HCT116 (cell line): ENCODE results near the gene SCN1B. TPM values are rescaled to one million over a fixed set of nuclear protein-coding genes. Genes with fewer than 3 reads are reported as not detected.

Experiments
- ATAC-seq: fragments of 200-7000 bp; cut with Tn5 transposase; 2 replicates; pipeline ENCODE4 v1.9.1; 2020; ENCODE audit warnings: mild to moderate bottlenecking, moderate library complexity
- BruUV-seq: library from RNA; stranded (reverse); fragments of 400-500 nt; replicated peaks from 2 replicates; lab custom pipeline; 2021; lab: Mats Ljungman, UMichigan
- CTCF ChIA-PET: fragments of 300-600 bp; sonication (Branson Sonifier 250); formaldehyde crosslinking; loops from one replicate; lab custom pipeline; 2021; ENCODE audit warnings: antibody characterized with exemption; lab: Charles Lee
- POLR2A ChIA-PET: fragments of 300-600, 350-600 bp; sonication (Branson Sonifier 250); formaldehyde crosslinking; loops from one replicate; lab custom pipeline; 2021; ENCODE audit warnings: antibody characterized with exemption; lab: Charles Lee
- RAD21 ChIA-PET, 2 experiments: fragments of 300-600 bp; sonication (Branson Sonifier 250); formaldehyde crosslinking; loops; one replicate each; lab custom pipeline; 2023; ENCODE audit warnings: low total read pairs in 2 of 2; ENCODE audit not compliant: uncharacterized antibody in 2 of 2, unreplicated experiment in 2 of 2, low non-redundant PET in 1 of 2; lab: Charles Lee
- DNase-seq: peaks from one replicate; pipeline ENCODE4 v3.0.0-alpha.2; 2010; ENCODE audit warnings: low read depth, low spot score
- H2AFZ ChIP-seq: fragments of 200-600 bp; shearing (Covaris generic), sonication (generic); 2 replicates; pipeline ENCODE4 v1.6.1; 2017; ENCODE audit warnings: low read depth, mixed run types, mixed read lengths, antibody characterized with exemption, low read length; ENCODE audit not compliant: poor library complexity, severe bottlenecking
- H3K27ac ChIP-seq: 2 replicates; pipeline ENCODE4 v1.5.1; 2012; ENCODE audit warnings: low read depth, low read length
- H3K27me3 ChIP-seq: fragments of 200-600 bp; sonication (generic); 2 replicates; pipeline ENCODE4 v1.6.1; 2016; ENCODE audit warnings: mixed run types, low read length, mixed read lengths; ENCODE audit not compliant: insufficient read depth
- H3K36me3 ChIP-seq, 2 experiments: fragments of 200-500 bp in 1 of 2; fragments of 200-600 bp in 1 of 2; sonication (Bioruptor generic) in 1 of 2; sonication (generic) in 1 of 2; 2 replicates each; pipeline versions ENCODE4 v1.5.1 to v1.6.1; 2014 to 2016; ENCODE audit warnings: low read length in 2 of 2, inconsistent platforms in 1 of 2, mixed read lengths in 1 of 2, mixed run types in 1 of 2; ENCODE audit not compliant: insufficient read depth in 2 of 2, control insufficient read depth in 1 of 2
- H3K4me1 ChIP-seq, 2 experiments: fragments of 200-600 bp in 1 of 2; sonication (generic) in 1 of 2; 2 replicates each; pipeline versions ENCODE4 v1.5.1 to v1.6.1; 2012 to 2017; ENCODE audit warnings: low read length in 2 of 2, inconsistent platforms in 1 of 2, mild to moderate bottlenecking in 1 of 2, mixed read lengths in 1 of 2, mixed run types in 1 of 2, moderate library complexity in 1 of 2; ENCODE audit not compliant: insufficient read depth in 2 of 2, control insufficient read depth in 1 of 2
- H3K4me2 ChIP-seq: fragments of 200-600 bp; sonication (generic); 2 replicates; pipeline ENCODE4 v1.6.1; 2017; ENCODE audit warnings: mixed run types, low read length, mixed read lengths
- H3K4me3 ChIP-seq, 2 experiments: fragments of 200-600 bp in 1 of 2; sonication (generic) in 1 of 2; replicated peaks in 1 of 2; 2 replicates each; pipeline ENCODE4 v1.5.1; 2011 to 2016; ENCODE audit warnings: low read length in 2 of 2, control low read depth in 1 of 2, low read depth in 1 of 2, mild to moderate bottlenecking in 1 of 2, mixed read lengths in 1 of 2, mixed run types in 1 of 2
- H3K79me2 ChIP-seq: fragments of 200-600 bp; sonication (generic); 2 replicates; pipeline ENCODE4 v1.6.1; 2017; ENCODE audit warnings: mild to moderate bottlenecking, mixed run types, low read length, moderate library complexity, mixed read lengths; ENCODE audit not compliant: insufficient read depth
- H3K9ac ChIP-seq: fragments of 200-600 bp; sonication (generic); 2 replicates; pipeline ENCODE4 v1.6.1; 2016; ENCODE audit warnings: low read length, mixed read lengths
- H3K9me2 ChIP-seq: fragments of 200-600 bp; sonication (generic), shearing (Covaris generic); 2 replicates; pipeline ENCODE4 v1.6.1; 2017; ENCODE audit warnings: mixed run types, mild to moderate bottlenecking, moderate library complexity; ENCODE audit not compliant: insufficient read depth
- H3K9me3 ChIP-seq, 2 experiments: fragments of 200-500 bp in 1 of 2; fragments of 200-600 bp in 1 of 2; sonication (Bioruptor generic) in 1 of 2; sonication (generic) in 1 of 2; 2 replicates each; pipeline ENCODE4 v1.6.1; 2014 to 2017; ENCODE audit warnings: low read length in 2 of 2, mixed read lengths in 2 of 2, inconsistent platforms in 1 of 2, low read depth in 1 of 2, mild to moderate bottlenecking in 1 of 2, mixed run types in 1 of 2, moderate library complexity in 1 of 2; ENCODE audit not compliant: control insufficient read depth in 1 of 2, insufficient read depth in 1 of 2
- H4K20me1 ChIP-seq: fragments of 200-600 bp; sonication (generic), shearing (Covaris generic); 2 replicates; pipeline ENCODE4 v1.6.1; 2017; ENCODE audit warnings: mixed run types, mild to moderate bottlenecking, moderate library complexity; ENCODE audit not compliant: insufficient read depth
- CBX3 ChIP-seq: IDR thresholded peaks from 2 replicates; pipeline ENCODE4 v1.6.1; 2012; ENCODE audit warnings: low read depth
- EGR1 ChIP-seq: IDR thresholded peaks from 2 replicates; pipeline ENCODE4 v1.6.1; 2012; ENCODE audit warnings: low read depth
- EZH2 ChIP-seq: fragments of 200-600 bp; sonication (generic); IDR thresholded peaks from 2 replicates; pipeline ENCODE4 v1.6.1; 2017; ENCODE audit warnings: antibody characterized with exemption, mixed run types
- EZH2phosphoT487 ChIP-seq: fragments of 200-600 bp; IDR thresholded peaks from 2 replicates; pipeline ENCODE4 v1.6.1; 2018; ENCODE audit warnings: antibody characterized with exemption, borderline replicate concordance
- SIN3A ChIP-seq: IDR thresholded peaks from 2 replicates; pipeline ENCODE4 v1.6.1; 2012; ENCODE audit warnings: low read depth
- SP1 ChIP-seq: IDR thresholded peaks from 2 replicates; pipeline ENCODE4 v1.6.1; 2012; ENCODE audit warnings: low read depth
- ZNF274 ChIP-seq: fragments of 200-500 bp; sonication (Bioruptor generic); IDR thresholded peaks from 2 replicates; pipeline ENCODE4 v1.6.1; 2014; ENCODE audit warnings: mild to moderate bottlenecking, low read depth, low read length, inconsistent platforms
- intact Hi-C: fragments of 100-400 bp; cut with micrococcal nuclease; formaldehyde crosslinking; loops from 2 replicates; pipeline ENCODE4 v1.10.0; 2022
- total RNA-seq: library from RNA; stranded (reverse); gene quantifications from one replicate; pipeline ENCODE4 v1.2.1, GENCODE V29; 2021; ENCODE audit not compliant: unreplicated experiment
- TF ChIP-seq, protein P1 (sequence below): IDR thresholded peaks from 2 replicates; pipeline ENCODE4 v1.6.1; 2011; ENCODE audit warnings: mild to moderate bottlenecking, low read length, moderate library complexity; ENCODE audit not compliant: insufficient replicate concordance; ENCODE audit errors: extremely low read depth
- TF ChIP-seq, protein P2 (sequence below), 3 experiments: fragments of 200-600 bp in 1 of 3; sonication (generic) in 1 of 3; IDR thresholded peaks in 2 of 3; conservative IDR thresholded peaks in 1 of 3; 2 replicates each; pipeline ENCODE4 v1.5.1; 2012 to 2017; ENCODE audit warnings: low read depth in 2 of 3, low read length in 2 of 3, antibody characterized with exemption in 1 of 3, borderline replicate concordance in 1 of 3, control low read depth in 1 of 3, mild to moderate bottlenecking in 1 of 3, mixed read lengths in 1 of 3, mixed run types in 1 of 3, moderate library complexity in 1 of 3; ENCODE audit not compliant: insufficient read depth in 1 of 3
- TF ChIP-seq, protein P3 (sequence below): IDR thresholded peaks from 2 replicates; pipeline ENCODE4 v1.6.1; 2012

The SCN1B gene
- total RNA-seq, 1 experiment from 2014 or later = 6.6 TPM

DNA sequence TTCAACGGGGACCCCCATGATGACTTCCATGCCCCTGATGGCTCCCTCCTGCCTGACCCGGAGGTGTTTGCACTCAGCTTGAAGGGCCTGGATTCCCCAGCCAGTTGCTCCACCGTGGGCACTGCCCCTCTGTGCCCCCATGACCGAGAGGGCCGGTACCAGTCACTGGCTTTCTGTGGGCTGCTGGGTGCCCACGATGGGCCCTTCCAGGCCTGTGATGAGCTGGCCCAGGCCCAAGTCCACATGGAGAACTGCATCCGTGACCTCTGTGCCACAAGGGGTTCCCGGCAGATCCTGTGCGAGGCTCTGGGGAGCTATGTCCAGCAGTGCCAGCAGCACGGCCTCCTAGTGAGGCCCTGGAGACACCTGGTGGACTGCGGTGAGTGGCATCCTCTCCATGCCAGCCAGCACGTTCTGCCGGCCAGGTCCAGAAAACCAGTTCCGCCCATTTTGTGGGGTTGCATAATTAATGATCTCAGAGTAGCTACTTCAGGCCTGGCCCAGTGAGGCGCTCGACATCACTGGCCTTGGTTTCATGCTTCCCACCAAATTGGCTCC, 50.4 kb downstream of the SCN1B start:
- Histone ChIP-seq H3K9me2 (no peaks in the 10 kb centered on the region), H3K4me1 (no peaks in the 10 kb centered on the region), H2AFZ (no peak overlapping the region), H4K20me1 (no peaks in the 10 kb centered on the region)
- BruUV-seq = no TSS peak
- ChIA-PET RAD21 (no interaction called here), POLR2A (no interaction called here)
- no peak for ATAC-seq
- intact Hi-C loops = no loop called here
- TF ChIP-seq, protein P1, sequence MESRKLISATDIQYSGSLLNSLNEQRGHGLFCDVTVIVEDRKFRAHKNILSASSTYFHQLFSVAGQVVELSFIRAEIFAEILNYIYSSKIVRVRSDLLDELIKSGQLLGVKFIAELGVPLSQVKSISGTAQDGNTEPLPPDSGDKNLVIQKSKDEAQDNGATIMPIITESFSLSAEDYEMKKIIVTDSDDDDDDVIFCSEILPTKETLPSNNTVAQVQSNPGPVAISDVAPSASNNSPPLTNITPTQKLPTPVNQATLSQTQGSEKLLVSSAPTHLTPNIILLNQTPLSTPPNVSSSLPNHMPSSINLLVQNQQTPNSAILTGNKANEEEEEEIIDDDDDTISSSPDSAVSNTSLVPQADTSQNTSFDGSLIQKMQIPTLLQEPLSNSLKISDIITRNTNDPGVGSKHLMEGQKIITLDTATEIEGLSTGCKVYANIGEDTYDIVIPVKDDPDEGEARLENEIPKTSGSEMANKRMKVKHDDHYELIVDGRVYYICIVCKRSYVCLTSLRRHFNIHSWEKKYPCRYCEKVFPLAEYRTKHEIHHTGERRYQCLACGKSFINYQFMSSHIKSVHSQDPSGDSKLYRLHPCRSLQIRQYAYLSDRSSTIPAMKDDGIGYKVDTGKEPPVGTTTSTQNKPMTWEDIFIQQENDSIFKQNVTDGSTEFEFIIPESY = no peak
- TF ChIP-seq EGR1 (no peak), EZH2phosphoT487 (no peak), EZH2 (no peak), CBX3 (no peak), SIN3A (no peak), ZNF274 (no peak), SP1 (no peak)
- TF ChIP-seq, protein P2, sequence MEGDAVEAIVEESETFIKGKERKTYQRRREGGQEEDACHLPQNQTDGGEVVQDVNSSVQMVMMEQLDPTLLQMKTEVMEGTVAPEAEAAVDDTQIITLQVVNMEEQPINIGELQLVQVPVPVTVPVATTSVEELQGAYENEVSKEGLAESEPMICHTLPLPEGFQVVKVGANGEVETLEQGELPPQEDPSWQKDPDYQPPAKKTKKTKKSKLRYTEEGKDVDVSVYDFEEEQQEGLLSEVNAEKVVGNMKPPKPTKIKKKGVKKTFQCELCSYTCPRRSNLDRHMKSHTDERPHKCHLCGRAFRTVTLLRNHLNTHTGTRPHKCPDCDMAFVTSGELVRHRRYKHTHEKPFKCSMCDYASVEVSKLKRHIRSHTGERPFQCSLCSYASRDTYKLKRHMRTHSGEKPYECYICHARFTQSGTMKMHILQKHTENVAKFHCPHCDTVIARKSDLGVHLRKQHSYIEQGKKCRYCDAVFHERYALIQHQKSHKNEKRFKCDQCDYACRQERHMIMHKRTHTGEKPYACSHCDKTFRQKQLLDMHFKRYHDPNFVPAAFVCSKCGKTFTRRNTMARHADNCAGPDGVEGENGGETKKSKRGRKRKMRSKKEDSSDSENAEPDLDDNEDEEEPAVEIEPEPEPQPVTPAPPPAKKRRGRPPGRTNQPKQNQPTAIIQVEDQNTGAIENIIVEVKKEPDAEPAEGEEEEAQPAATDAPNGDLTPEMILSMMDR (IDR thresholded peaks at IDR 0.05 in 2 of 3, conservative IDR thresholded peaks at IDR 0.05 in 1 of 3; ENCODE audit: borderline replicate concordance in 1 of 3, insufficient read depth in 1 of 3, low read depth in 2 of 3, low read length in 2 of 3) = no peak
- TF ChIP-seq, protein P3, sequence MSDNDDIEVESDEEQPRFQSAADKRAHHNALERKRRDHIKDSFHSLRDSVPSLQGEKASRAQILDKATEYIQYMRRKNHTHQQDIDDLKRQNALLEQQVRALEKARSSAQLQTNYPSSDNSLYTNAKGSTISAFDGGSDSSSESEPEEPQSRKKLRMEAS = no peak
- TF ChIP-seq, all 23 proteins: peak for 0
- CTCF ChIA-PET = no interaction called here
- Histone ChIP-seq H3K4me3 (no peak overlapping the region), H3K27me3 (no peaks in the 10 kb centered on the region), H3K9ac (no peak overlapping the region), H3K79me2 (no peaks in the 10 kb centered on the region), H3K9me3 (no peaks in the 10 kb centered on the region), H3K27ac (no peak overlapping the region), H3K36me3 (no peaks in the 10 kb centered on the region), H3K4me2 (no peak overlapping the region)
- no peak for DNase-seq
